ENCODE results near the gene PHACTR1. TPM values are rescaled to one million over a fixed set of nuclear protein-coding genes. Genes with fewer than 3 reads are reported as not detected.

The PHACTR1 gene
- total and polyA plus RNA-seq, 4 donors = 0.31 to 1.5 (median 0.79) TPM

GRCh38 chr6:13178107-13178506, 461.5 kb downstream of the PHACTR1 start:
- H3K27ac ChIP-seq (ENCODE audit: low read depth in 1 of 2, low read length in 2 of 2) = no peak overlapping the region
- WGBS = 38% methylated on average over 5 of the region's 5 CpGs
- H3K36me3 ChIP-seq (ENCODE audit: control insufficient read depth in 4 of 4, insufficient read depth in 3 of 4, low read depth in 1 of 4, low read length in 3 of 4) = no peaks in the 10 kb centered on the region
- H3K9ac ChIP-seq (ENCODE audit: low read depth in 1 of 2, low read length in 2 of 2) = no peak overlapping the region
- no peak for DNase-seq (ENCODE audit: low spot score)
- H3K9me3 ChIP-seq (ENCODE audit: control insufficient read depth in 4 of 4, low read length in 3 of 4) = no peaks in the 10 kb centered on the region
- no peak for TF ChIP-seq ATF3 (IDR thresholded peaks at IDR 0.05)
- TF ChIP-seq HNF4A (conservative IDR thresholded peaks at IDR 0.05) = no peak
- no peak for TF ChIP-seq RAD21 (IDR thresholded peaks at IDR 0.05)
- TF ChIP-seq FOXA1 (IDR thresholded peaks at IDR 0.05) = no peak
- TF ChIP-seq HNF4G (IDR thresholded peaks at IDR 0.05) = no peak
- TF ChIP-seq CTCF (IDR thresholded peaks at IDR 0.05; ENCODE audit: low read depth, low read length, missing input control) = no peak
- TF ChIP-seq NR2F2 (IDR thresholded peaks at IDR 0.05) = no peak
- TF ChIP-seq SP1 (IDR thresholded peaks at IDR 0.05) = no peak
- TF ChIP-seq GABPA (IDR thresholded peaks at IDR 0.05 in 1 of 2, conservative IDR thresholded peaks at IDR 0.05 in 1 of 2) = no peak
- no peak for TF ChIP-seq YY1 (IDR thresholded peaks at IDR 0.05)
- TF ChIP-seq MAX (IDR thresholded peaks at IDR 0.05) = no peak
- no peak for TF ChIP-seq FOXA2 (IDR thresholded peaks at IDR 0.05)
- TF ChIP-seq ZBTB33 (IDR thresholded peaks at IDR 0.05) = no peak
- H3K4me3 ChIP-seq (ENCODE audit: low read depth in 1 of 3, low read length in 3 of 3) = no peak overlapping the region
- H3K27me3 ChIP-seq (ENCODE audit: control insufficient read depth in 4 of 4, insufficient read depth in 4 of 4, low read length in 3 of 4) = no peaks in the 10 kb centered on the region
- H3K4me1 ChIP-seq (ENCODE audit: control insufficient read depth in 4 of 4, insufficient read depth in 4 of 4, low read length in 3 of 4) = no peaks in the 10 kb centered on the region

- TF ChIP-seq JUND (IDR thresholded peaks at IDR 0.05) (no peak), NR2F2 (IDR thresholded peaks at IDR 0.05) (no peak), HNF4A (conservative IDR thresholded peaks at IDR 0.05) (no peak), RAD21 (IDR thresholded peaks at IDR 0.05) (no peak), RXRA (IDR thresholded peaks at IDR 0.05) (no peak), MAX (IDR thresholded peaks at IDR 0.05) (no peak), CTCF (IDR thresholded peaks at IDR 0.05; ENCODE audit: low read depth, low read length, missing input control) (no peak), HNF4G (IDR thresholded peaks at IDR 0.05) (no peak), TAF1 (conservative IDR thresholded peaks at IDR 0.05) (no peak), YY1 (IDR thresholded peaks at IDR 0.05) (no peak), FOXA2 (IDR thresholded peaks at IDR 0.05) (no peak), EGR1 (IDR thresholded peaks at IDR 0.05; ENCODE audit: low read depth in 2 of 2) (no peak), SP1 (IDR thresholded peaks at IDR 0.05) (no peak), ZBTB33 (IDR thresholded peaks at IDR 0.05) (no peak), GABPA (IDR thresholded peaks at IDR 0.05 in 1 of 2, conservative IDR thresholded peaks at IDR 0.05 in 1 of 2) (no peak), REST (IDR thresholded peaks at IDR 0.05) (no peak), FOXA1 (IDR thresholded peaks at IDR 0.05) (no peak)
- no peak for DNase-seq (ENCODE audit: low spot score)
- no peak overlapping the region for H3K4me3 ChIP-seq (ENCODE audit: low read depth in 1 of 3, low read length in 3 of 3)
- peaks cover 0 to 2% (median 0%) of the 10 kb centered on the region in 4 donors for H3K27me3 ChIP-seq (ENCODE audit: control insufficient read depth in 4 of 4, insufficient read depth in 4 of 4, low read length in 3 of 4)
- H3K4me1 ChIP-seq (ENCODE audit: control insufficient read depth in 4 of 4, insufficient read depth in 4 of 4, low read length in 3 of 4) = no peaks in the 10 kb centered on the region
- 86% methylated on average over 7 of the region's 7 CpGs for WGBS
- H3K9ac ChIP-seq (ENCODE audit: low read depth in 1 of 2, low read length in 2 of 2) = no peak overlapping the region
- no peaks in the 10 kb centered on the region for H3K9me3 ChIP-seq (ENCODE audit: control insufficient read depth in 4 of 4, low read length in 3 of 4)
- H3K27ac ChIP-seq (ENCODE audit: low read depth in 1 of 2, low read length in 2 of 2) = no peak overlapping the region
- no peaks in the 10 kb centered on the region for H3K36me3 ChIP-seq (ENCODE audit: control insufficient read depth in 4 of 4, insufficient read depth in 3 of 4, low read depth in 1 of 4, low read length in 3 of 4)
These were observed 464.0 kb downstream of the PHACTR1 start for GRCh38 chr6:13180538-13180937.

Data from liver (tissue), 9 donors.